ENCODE measurements around the gene MAF.

GRCh38 chr16:79547085-79547484 lies 53.5 kb downstream of the MAF start:
- TF ChIP-seq POLR2A (IDR thresholded peaks at IDR 0.05) (no peak), CTCF (IDR thresholded peaks at IDR 0.05) (no peak)
